Measurements from ENCODE around the gene FREY1.

FREY1 gene

DNA sequence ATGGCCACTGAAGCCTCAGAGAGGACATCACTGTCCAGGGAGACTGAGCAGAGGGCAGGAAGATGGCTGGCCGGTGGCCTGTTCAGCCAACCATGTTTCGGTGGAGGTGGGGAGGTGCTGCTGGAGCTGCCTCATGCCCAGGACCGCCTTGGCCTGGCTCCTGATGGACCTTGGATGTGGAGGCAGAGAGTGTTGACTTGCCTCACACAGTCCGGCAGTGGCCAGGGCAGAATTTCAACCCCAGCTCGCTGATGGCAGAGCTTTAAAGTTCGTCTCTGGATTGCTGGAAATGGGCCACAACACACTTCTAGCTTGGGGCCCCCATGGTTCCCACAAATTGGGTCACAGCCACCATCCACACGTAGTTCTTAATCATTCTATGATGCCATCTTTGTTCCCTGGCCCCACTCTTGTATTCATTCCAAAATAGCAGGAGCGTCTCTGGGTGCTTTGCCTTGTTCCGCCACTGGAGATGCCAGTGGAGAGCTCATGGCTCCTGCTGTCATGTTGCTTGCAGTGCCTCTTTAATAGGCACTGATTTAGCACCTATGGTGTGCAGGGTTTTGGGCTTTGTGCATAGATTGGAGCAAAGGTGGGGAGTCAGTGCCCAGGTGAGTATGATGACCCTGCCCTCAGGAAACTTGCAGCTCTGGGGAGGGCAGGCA is 16.1 kb downstream of the FREY1 start:
- DNase-seq: no peak

DNA sequence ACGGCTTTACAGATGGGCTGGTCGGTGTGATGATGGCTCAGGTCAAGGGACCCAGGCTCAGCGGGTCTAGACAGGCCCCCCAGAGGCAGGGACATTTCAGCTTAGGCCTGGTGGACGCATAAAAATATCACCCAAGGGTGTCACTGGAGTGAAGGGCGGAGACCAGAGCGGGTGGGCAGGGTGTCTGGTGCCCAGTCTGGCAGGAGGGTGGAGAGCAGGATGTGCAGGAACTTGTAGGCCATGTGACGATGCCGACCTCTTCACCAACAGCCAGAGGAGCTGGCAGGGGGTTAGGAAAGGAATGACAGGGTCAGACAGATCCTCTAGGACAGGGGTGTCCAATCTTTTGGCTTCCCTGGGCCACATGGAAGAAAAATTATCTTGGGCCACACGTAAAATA is 17.1 kb downstream of the FREY1 start:
- DNase-seq: no peak

DNA sequence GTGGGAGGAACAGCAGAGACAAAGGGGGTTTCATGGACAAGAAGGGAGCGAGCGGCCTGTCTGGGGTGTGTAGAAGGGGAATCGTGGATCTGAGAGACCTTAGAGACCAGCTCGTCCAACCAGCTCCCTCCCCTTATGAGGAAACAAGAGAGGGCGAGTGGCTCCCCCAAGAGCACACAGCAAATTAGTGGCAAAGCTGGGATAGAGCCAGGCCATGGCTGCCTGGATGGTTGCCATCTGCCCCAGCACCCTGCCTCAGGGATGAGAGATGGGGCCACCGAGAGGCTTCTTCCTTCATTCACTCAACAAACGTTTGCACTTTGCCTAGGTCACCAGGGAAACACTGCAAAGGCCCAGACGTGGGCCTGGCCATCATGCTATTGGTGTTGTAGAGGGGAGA is 17.5 kb downstream of the FREY1 start:
- DNase-seq: no peak

DNA sequence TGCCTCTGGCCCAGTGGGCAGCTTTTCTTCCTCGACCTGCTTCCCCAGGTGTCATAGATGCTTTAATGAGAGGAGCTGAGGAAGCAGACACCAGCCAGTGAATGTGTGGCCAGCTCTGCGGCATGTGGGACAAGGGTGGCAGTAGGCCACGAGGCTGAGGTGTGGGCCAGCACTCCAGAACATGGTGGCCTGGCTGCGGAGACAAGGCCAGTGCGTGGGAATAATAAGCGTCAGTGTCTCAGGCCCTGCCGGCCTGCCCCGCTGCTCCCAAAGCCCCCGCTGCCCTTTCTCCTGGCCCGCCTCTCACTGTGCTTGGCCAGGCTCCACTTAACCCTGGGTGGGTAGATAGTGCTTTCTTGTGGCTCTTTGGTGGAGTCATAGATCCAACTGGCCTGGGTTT is 19.5 kb downstream of the FREY1 start:
- no peak for DNase-seq

DNA sequence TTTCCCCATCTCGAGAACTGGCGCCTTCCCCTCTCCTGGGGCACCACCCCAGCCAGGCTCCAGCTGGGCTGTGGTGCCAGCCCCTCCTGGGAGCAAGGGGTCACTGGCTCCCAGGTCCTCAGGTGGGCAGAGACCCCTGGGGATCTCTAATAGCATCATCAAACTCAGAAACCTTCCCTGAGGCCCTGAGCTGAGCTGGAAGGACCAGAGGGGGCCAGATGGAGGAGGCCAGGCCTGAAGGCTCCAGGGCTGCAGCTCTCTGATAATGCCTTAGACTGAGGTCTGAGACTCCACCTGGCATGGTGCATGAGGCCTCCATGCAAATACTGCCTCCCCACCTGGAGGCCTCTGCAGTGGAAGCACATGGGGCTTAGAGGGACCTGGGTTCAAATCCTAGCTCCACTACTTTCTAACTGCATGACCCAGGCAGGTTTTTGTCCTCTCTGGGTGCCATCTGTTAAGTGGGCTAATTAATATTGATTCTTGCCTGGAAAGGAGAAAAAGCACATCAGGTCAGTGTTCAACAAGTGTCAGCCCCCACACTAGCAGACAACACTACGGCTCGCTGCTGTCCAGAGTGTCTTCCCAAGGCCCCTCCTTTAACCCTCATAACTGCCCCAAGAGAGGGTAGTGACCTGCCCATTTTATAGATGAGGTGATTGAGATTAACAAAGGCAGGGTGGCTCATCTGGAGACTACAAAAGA is 20.1 kb downstream of the FREY1 start:
- DNase-seq: no peak

DNA sequence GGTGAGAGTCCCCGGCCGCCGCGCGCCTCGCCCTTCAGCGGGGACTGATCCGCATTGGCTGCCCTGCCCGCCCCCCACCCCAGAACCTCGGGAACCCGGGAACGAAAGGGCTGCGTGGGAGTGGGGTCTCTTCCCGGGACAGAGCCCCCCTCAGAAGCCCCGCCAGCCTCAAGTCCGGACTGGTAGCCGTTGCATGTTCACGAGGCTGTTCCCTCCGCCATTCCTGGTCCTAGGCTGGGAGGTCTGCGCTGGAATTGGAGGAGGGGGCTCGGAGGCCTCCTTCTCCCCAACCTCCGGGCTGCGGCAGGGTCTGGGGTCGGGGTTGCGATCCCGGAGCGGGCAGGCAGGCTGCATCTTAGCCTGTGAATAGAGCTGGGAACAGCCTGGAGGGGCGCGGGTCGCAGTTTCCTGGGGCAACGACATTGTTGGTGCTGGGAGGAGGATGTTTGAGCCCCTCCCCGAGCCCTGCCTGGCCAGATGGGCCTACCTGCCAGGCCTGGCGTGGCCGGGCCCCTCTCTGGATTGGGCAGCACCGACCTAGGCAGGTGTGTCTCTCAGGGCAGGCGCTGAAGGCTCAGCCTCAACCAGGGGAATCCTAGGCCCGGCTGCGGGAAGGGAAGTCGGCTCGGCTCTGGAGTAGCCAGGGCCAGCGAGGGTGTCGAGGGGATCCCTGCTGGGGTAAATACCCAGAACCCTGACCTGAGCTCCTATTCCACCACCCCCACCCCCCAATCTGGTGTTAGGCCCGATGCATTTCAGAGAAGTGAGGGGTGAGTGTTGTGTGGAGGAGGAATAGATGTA is 20.9 kb downstream of the FREY1 start:
- no peak for DNase-seq

DNA sequence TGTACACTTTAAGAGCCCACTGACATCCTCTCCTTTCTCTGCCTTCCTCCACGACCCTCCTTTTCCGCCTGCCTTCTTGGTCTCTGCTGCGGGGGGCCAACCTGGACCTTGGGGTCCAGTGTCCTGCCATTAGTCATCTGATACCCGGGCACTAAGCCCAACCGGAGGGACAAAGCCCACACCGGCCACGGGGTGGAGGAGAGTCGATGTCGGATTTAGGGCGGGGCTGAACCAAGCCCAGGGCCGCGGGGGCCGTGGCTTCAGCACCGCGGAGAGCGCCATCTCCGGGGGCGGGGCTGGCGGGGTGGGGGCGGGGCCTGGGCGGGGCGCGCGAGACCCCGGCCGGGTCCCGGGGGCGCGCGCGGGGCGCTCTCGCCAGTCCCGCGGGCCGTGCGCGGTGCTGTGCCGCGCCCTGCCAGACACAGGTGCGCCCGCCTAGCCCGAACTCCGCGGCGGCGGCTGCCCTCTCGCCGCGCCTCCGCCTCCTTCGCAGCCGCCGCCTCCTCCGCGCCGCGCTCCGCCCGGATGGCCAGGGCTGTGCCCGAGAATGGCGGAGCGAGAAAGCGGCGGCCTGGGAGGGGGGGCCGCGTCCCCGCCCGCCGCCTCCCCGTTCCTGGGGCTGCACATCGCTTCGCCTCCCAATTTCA is 21.7 kb downstream of the FREY1 start, which contains the start of gene MAPK8IP1:
TSS of gene MAPK8IP1 (plus strand) at position 378 of the 647 bp plus-strand sequence. CDS start at position 548, 170 bp downstream.
- peak; percentile 77 for DNase-seq

DNA sequence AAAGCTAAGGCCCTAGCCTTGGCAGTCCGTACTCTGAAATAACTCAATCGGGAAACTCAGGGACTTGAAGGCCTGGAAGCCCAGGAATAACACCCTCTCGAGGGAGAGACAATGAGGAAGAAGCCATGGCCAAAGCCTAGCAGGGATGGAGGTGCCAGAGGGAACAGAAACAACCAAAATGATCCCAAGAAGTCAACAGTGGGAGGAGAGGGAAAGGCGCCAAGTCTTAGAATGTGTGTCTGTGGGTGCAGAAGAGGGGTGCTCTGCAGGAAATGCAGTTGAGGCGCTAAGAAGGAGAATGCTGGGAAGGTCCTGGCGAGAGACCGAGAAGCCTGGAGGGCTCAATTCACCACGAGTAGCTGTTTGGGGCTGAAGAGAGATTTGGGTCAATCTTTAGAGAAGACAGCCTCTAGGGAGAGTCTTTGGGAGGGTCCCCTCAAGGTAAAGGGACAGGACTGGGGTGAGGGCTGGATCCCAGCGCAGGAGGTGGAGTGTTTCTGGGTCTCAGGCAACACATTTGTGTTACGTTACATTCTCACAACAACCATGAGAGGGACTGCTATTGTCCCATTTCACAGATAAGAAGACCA is 22.4 kb downstream of the FREY1 start:
- no peak for DNase-seq

DNA sequence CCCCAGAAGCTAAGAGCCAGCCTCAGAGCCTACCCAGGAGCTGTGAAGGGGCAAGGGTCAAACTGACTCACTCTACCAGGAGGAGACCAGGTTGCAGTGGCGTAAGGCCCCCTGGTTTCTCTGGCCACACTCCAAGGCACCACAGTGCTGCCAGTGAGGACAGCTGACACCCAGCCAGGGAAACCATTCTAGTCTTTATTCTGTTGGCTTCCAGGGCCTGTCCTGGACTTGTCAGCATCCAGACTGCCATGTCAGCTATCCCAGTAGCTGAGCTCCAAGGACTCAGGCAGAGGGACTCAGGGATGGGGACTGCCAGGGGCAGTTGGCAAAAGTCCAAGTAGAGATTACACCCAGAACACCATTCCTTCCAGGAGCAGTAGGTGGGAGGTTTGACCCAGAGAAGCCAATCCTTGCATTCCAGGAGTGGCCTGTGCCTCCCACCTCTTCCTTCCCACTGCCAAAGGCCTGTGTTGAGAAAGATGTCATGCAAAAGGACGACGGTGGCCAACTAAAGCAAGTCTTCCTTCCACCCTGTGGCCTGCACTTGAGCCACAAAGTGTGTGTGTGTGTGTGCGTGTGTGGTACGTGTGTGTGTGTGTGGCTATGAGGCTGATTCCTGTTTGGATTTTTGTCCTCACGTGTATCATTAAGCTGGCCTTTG is 25.2 kb downstream of the FREY1 start:
- no peak for DNase-seq

DNA sequence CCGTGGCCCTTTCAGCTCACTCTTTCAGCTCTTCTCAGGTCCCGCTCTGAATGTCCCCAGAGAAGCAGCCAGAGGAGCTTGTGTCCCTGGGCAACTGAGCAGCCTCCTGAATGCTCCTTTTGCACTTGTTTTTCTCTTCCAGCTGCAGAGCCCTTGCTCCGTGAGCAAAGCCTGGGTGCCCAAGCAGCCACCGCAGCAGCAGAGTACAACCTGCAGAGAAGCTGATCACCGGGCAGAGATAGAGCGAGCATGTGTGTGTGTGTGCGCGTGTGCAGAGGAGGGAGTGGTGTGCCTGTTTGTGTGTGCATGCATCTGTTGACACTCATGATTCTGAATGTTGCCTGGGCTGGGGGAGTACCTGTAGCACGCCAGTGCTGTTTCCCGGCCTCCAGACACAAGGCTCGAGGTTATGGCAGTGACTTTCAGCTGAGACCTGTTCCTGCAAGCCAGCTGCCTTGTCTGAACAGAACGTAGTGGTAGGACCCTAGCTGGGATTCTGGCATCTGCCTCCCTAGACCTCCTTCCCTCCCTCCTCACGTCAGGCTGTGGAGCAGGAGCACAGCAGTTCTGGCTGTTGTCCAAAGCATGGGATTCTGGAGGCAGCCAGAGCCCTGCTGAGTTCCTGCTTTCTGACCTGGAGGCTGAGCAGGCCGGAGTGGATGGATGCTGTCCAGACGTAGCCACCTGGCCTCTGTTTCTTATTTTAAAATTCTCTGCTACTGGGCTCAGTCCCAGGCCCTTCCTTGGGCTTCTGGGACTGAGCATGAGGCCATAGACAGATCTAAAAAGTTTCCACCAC is 26.1 kb downstream of the FREY1 start:
- DNase-seq: no peak

DNA sequence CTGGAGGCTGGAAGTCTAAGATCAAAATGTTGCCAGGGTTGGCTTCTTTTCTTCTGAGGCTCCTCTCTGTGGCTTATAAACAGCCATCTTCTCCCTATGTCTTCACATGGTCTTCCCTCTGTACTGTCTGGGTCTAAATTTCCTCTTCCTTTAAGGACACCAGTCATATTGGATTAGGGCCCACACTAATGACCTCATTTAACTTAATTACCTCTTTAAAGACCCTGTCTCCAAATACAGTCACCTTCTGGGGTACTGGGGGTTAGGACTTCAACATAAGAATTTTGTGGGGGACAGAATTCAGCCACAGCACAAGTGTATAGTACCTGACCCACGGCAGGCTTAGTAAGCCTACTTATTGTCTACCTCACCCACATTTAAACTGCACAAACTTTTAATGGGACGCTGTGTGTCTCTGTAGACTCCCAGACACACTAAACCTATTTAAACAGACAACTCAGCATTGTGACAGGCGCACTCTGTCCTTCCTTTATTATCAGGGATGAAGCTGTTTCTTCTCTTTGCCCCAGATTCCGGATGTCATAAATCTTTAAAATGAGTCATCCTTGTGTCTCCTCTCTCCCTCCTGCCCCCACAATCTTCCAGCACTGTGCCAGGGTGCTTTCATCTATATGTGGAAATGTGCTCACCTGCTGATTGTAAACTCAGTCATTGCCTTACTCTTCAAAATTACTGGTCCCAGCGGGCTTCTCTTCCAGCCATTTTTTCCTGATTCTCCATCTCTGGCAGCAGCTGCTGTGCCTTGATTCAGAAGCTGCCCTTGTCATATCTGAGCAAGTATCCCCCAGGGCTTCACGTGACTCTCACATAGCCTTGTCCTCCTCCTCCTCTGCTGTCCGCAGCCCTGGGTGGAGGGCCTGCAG is 27.0 kb downstream of the FREY1 start:
- no peak for DNase-seq

DNA sequence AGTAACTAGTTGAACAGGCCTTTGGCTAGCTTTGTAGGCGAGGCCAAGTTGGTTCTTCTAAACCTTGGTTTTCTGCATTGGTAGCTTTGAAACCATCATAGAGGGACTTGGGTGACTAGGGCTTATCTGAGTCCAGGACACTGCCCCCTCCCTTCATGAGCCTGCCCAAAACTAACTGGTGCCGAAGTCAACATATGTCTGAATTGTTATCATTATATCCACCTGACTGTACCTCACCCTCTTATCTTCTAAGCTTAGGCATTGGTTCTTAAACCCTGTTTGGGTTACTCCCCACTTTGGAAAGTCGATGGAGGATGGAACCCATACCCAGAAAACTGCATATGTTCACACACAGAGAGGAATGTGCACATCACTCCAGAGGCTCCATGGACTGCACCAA is 29.2 kb downstream of the FREY1 start:
- DNase-seq: no peak

DNA sequence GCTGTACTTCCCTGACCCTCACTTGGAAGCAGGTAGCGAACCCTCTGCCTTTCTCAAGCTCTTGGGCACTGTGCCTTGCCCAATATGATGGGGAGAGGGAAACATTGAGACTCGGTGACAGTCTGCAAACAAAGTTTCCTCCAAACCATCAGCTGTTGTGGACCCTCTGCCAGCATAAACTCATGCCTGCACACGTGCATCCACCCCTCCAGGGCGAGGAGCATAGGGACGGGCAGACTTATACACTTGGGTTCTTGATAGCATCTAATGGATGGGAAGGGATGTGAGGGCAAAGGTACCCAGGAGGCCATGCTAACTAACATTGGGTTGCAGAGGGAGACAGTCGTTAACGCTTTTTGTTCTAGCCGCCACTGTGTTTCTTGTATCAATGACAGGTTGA is 29.9 kb downstream of the FREY1 start:
- no peak for DNase-seq

DNA sequence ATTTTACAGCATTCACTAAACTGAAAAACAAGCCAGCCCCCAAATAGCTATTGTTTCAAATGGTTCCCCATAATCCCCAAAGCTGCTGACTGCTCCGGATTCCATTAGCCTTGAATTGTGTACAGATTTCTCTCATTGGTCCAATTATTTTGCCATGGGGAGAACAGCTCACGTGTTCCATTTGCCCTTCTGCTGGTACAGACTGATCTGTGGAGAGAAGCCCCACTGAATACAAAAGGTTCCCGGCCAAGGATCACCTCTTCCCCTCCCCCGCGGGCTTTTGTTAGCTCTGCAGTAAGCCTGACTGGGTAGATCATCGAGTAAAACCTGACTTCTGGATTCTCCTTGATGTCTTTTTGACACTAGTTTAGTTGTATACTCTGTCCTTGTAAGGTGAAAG is 30.7 kb downstream of the FREY1 start:
- no peak for DNase-seq

DNA sequence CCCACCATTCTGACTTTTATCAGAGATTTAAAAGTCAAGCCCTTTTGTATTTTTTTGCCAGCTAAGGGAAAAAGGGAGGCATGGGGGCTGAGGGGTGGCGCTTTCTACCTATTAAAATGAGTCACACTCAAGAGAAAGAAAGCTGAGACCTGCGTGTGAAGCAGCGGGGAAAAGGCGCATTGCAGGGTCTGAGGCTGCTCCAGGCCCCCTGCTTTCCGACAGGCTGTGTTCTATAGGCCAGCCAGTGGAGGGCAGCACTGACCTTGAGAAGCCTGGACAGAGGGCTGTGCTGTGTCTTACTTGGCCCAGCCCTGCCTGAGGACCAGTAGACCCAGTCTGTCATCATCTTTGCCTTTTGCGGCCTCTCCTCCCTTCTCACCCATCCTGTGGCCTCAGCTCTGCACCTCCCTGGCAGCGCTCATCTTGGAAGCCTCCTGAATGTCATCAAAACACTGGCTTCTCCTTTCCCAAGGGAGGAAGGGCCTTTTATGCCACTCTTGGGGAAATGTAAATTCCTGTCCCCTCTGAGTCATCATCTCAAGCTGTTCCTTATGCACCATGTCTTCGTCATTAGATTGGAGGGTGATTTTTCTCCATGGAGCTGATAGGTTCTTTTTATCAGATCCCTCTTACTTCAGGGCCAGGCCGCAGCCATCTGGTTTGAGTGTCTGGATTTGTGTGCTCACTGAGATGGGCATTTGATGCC is 34.3 kb downstream of the FREY1 start:
- DNase-seq: peak; percentile 75

DNA sequence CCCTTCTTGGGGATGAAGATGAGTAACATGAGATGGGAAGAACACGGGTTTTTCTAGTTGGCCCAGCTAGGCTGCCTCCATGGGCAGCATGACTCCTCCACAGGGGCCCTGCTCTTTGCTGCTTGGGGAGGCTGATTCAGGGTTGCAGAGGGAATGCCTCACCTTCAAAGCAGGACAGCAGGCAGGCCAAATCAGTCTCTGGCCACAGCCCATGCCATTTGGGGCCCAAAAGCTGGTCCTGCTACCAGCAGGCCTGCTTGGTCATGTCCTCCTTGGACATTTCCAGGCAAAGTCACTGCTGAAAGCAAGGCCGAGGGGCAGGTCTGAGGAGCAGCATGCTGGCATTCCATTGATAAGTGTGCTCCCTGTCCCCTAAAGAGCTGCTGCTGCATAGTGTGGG is 35.4 kb downstream of the FREY1 start:
- no peak for DNase-seq

DNA sequence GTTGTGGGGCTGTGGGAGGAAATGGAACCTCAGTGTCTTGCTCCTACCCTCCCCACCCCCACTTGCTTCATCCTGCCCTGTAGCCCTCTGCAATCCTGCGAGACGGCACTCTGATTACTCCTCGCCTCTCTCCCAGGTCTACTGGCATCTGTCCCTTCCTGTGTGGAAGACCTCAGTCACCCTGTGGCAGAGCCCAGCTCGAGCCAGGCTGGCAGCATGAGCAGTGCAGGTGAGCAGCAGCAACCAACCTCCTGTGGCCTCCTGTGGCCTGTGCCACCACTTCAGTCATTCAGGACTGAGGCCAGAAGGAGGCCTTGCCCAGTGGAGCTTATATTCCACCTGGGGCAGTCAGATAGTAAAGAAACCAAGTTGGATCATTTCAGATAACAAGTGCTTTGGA is 36.4 kb downstream of the FREY1 start:
- DNase-seq: no peak

DNA sequence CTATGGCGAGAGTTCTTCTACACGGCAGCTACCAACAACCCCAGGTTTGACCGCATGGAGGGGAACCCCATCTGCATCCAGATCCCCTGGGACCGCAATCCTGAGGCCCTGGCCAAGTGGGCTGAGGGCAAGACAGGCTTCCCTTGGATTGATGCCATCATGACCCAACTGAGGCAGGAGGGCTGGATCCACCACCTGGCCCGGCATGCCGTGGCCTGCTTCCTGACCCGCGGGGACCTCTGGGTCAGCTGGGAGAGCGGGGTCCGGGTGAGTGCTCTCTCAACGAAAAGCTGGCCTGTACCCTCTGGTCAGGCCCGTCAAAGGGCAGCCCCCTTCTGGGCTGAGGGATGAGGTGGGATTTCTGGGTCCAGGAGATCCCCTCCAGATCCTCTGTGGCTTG is 37.5 kb downstream of the FREY1 start:
- DNase-seq: no peak

DNA sequence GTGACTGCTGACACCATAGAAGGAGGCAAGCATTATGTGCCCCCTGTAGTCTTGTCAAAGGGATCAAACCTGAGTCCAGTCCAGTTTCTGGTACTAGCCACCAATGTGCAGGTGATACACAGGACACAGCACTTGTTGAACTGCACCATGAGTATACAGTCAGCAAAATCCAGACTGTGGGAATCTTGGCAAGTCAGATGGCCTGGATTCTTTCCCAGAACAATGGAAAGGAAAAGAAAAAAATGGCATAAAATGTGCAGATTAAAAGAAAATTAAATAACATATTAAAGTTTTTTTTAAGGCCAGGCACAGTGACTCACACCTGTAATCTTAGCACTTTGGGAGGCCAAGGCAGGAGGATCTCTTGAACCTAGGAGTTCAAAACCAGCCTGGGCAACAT is 43.0 kb downstream of the FREY1 start:
- DNase-seq: no peak
